ENCODE measurements around the gene TMIGD2.
A peak's percentile ranks its signal among the peaks of the same experiment; 100 is the strongest.
"Not testable (repeated sequence)": the region's sequence is repeated elsewhere in the genome, so short reads cannot be mapped to it uniquely, and the experiment has no call there.

Gene TMIGD2

DNA sequence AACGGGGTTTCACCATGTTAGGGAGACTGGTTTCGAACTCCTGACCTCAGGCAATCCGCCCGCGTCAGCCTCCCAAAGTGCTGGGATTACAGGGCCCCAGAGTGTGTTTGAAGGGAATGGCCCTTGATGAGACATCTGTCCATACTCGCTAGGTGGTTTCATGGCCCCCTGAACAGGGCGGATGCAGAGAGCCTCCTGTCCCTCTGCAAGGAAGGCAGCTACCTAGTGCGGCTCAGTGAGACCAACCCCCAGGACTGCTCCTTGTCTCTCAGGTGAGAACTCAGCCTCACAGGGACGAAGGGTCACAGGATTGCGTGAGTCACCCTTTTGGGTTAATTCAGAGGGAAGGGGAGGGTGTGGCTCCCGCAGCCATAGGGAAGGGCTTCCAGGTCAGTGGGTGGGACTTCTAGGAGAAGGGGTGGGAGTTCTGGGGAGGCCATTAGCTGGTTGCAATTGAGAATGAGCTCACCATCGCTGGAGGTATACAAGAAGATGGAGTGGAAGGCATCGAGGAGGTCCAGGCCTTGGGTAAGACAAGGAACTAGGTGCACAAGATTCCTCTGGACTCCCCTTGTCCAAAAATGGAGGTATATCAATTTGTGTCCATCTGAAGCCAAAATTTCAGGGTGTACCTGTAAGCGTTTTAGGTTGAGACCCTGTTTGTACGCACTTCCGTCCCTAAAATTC is 14.0 kb downstream of the TMIGD2 start:
- CTCF ChIA-PET = interaction anchor here (1.2 kb wide), 1 partner anchor 11 kb away, joined by 3 read pairs; no protein-coding TSS in a partner anchor

DNA sequence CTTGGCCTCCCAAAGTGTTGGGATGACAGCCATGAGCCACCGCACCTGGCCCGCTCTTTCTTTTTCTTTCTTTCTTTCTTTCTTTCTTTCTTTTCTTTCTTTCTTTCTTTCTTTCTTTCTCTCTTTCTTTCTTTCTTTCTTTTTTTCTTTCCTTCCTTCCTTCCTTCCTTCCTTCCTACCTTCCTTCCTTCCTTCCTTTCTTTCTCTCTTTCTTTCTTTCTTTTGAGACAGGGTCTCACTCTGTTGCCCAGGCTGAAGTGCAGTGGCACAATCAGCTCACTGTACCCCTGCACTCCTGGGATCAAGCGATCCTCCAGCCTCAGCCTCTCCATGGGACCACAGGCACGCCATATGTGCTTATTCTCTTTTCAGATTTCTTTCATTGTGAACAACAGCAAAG is 16.0 kb downstream of the TMIGD2 start:
- H3K4me1 ChIP-seq (ENCODE audit: control extremely low read depth in 1 of 4, control insufficient read depth in 4 of 4, insufficient read depth in 4 of 4, low read length in 3 of 4); H3K27ac ChIP-seq (ENCODE audit: insufficient read depth in 1 of 2, low read depth in 1 of 2, low read length in 2 of 2, poor library complexity in 1 of 2, severe bottlenecking in 2 of 2); H3K36me3 ChIP-seq (ENCODE audit: control insufficient read depth in 4 of 4, insufficient read depth in 4 of 4, low read length in 3 of 4); H3K4me3 ChIP-seq (ENCODE audit: control insufficient read depth in 1 of 7, extremely low read depth in 1 of 7, insufficient read depth in 4 of 7, low read depth in 2 of 7, low read length in 6 of 7); DNase-seq; CTCF ChIA-PET; H3K9me3 ChIP-seq (ENCODE audit: control extremely low read depth in 1 of 5, control insufficient read depth in 4 of 5, insufficient read depth in 2 of 5, low read depth in 1 of 5, low read length in 4 of 5); POLR2A ChIA-PET: not testable (repeated sequence)
- H3K27me3 ChIP-seq (replicated peaks in 2 of 5; ENCODE audit: control insufficient read depth in 4 of 5, insufficient read depth in 5 of 5, low read length in 4 of 5) = peaks cover 0 to 26% (median 4%) of the 10 kb centered on the region in 5 experiments
- 98% methylated on average over 4 of the region's 4 CpGs for WGBS (ENCODE audit: insufficient coverage)

More for the DNA sequence above, 14.0 kb downstream of the TMIGD2 start:
- H3K27me3 ChIP-seq (replicated peaks in 2 of 5; ENCODE audit: control insufficient read depth in 4 of 5, insufficient read depth in 5 of 5, low read length in 4 of 5) = peaks cover 0 to 12% (median 4%) of the 10 kb centered on the region in 5 experiments
- no peaks in the 10 kb centered on the region for H3K36me3 ChIP-seq (ENCODE audit: control insufficient read depth in 4 of 4, insufficient read depth in 4 of 4, low read length in 3 of 4)
- DNase-seq = no peak
- no peaks in the 10 kb centered on the region for H3K4me1 ChIP-seq (ENCODE audit: control extremely low read depth in 1 of 4, control insufficient read depth in 4 of 4, insufficient read depth in 4 of 4, low read length in 3 of 4)
- H3K4me3 ChIP-seq (ENCODE audit: control insufficient read depth in 1 of 7, extremely low read depth in 1 of 7, insufficient read depth in 4 of 7, low read depth in 2 of 7, low read length in 6 of 7) = no peak overlapping the region
- H3K27ac ChIP-seq (ENCODE audit: insufficient read depth in 1 of 2, low read depth in 1 of 2, low read length in 2 of 2, poor library complexity in 1 of 2, severe bottlenecking in 2 of 2) = no peak overlapping the region
- 88% methylated on average over 12 of the region's 16 CpGs for WGBS (ENCODE audit: insufficient coverage)
- POLR2A ChIA-PET = interaction anchor here (0.6 kb wide), 1 partner anchor 71 kb away, joined by 3 read pairs; no protein-coding TSS in a partner anchor
- no peaks in the 10 kb centered on the region for H3K9me3 ChIP-seq (ENCODE audit: control extremely low read depth in 1 of 5, control insufficient read depth in 4 of 5, insufficient read depth in 2 of 5, low read depth in 1 of 5, low read length in 4 of 5)

DNA sequence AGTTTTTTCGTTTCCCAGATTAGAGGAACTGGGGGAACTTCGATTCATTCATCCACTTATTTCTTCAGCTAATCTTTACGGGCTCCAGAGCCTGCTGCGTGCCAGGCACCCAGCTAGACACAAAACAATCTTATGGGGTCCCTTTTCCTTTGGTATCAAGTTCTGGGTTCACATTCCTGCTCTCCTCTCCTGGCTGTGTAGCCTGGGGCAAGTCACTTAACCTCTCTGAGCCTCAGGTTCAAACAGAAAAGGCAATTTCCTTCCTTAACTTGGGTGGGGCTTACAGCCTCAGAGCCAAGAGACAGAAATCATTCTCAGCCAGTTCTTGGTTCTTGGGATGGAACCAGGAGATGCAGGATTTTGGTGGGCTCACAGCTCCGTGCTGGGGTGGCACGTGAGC is 17.2 kb downstream of the TMIGD2 start:
- POLR2A ChIA-PET = no interaction called here
- H3K9me3 ChIP-seq (ENCODE audit: control extremely low read depth in 1 of 5, control insufficient read depth in 4 of 5, insufficient read depth in 2 of 5, low read depth in 1 of 5, low read length in 4 of 5) = no peaks in the 10 kb centered on the region
- H3K36me3 ChIP-seq (ENCODE audit: control insufficient read depth in 4 of 4, insufficient read depth in 4 of 4, low read length in 3 of 4) = no peaks in the 10 kb centered on the region
- peaks cover 0 to 3% (median 2%) of the 10 kb centered on the region in 4 experiments for H3K4me1 ChIP-seq (ENCODE audit: control extremely low read depth in 1 of 4, control insufficient read depth in 4 of 4, insufficient read depth in 4 of 4, low read length in 3 of 4)
- 69% methylated on average over 6 of the region's 6 CpGs for WGBS (ENCODE audit: insufficient coverage)
- H3K4me3 ChIP-seq (ENCODE audit: control insufficient read depth in 1 of 7, extremely low read depth in 1 of 7, insufficient read depth in 4 of 7, low read depth in 2 of 7, low read length in 6 of 7) = no peak overlapping the region
- CTCF ChIA-PET = interaction anchor here (1.5 kb wide), 1 partner anchor 11 kb away, joined by 3 read pairs; no protein-coding TSS in a partner anchor
- H3K27me3 ChIP-seq (replicated peaks in 2 of 5; ENCODE audit: control insufficient read depth in 4 of 5, insufficient read depth in 5 of 5, low read length in 4 of 5) = peaks cover 0 to 37% (median 10%) of the 10 kb centered on the region in 5 experiments
- no peak for DNase-seq
- no peak overlapping the region for H3K27ac ChIP-seq (ENCODE audit: insufficient read depth in 1 of 2, low read depth in 1 of 2, low read length in 2 of 2, poor library complexity in 1 of 2, severe bottlenecking in 2 of 2)

DNA sequence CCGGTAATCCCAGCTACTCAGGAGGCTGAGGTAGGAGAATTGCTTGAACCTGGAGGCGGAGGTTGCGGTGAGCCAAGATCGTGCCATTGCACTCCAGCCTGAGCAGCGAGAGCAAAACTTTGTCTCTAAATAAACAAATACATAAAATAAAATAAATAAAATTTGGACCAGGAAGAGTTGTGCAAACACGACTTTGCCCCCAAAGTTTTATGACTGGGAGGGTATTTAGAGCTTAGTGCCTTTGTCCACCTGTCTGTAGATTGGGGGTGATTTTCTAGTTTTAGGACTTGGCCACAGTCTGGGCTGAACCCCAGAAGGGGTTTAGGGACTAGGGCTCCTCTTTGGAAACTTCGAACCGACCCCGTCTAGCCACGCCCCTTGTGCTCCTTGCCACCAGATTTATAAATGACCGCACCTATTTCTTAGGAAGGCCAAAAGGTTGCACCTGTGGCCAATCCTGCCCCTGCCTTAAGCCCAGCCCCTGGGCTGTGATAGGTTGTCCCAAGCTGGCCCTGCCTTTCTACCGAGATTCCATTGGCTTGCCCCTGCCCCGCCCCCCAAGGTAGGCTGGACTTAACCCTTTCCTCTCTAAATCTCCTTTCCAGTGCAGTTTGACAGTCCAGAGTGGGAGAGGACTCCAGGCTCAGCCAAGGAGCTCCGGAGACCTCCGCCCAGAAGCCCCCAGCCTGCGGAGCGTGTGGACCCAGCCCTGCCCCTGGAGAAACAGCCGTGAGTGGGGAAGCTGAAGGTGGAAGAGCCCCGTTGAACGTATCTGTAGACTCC is 17.8 kb downstream of the TMIGD2 start:
- H3K27me3 ChIP-seq (replicated peaks in 2 of 5; ENCODE audit: control insufficient read depth in 4 of 5, insufficient read depth in 5 of 5, low read length in 4 of 5) = peaks cover 0 to 43% (median 10%) of the 10 kb centered on the region in 5 experiments
- H3K4me3 ChIP-seq (ENCODE audit: control insufficient read depth in 1 of 7, extremely low read depth in 1 of 7, insufficient read depth in 4 of 7, low read depth in 2 of 7, low read length in 6 of 7) = no peak overlapping the region
- ChIA-PET CTCF (interaction anchor here (1.0 to 1.5 kb wide), 2 partner anchors 10 to 17 kb away, joined by 3 read pairs; no protein-coding TSS in a partner anchor), POLR2A (no interaction called here)
- peak in 2 of 3 donors; percentile 40 to 49 for DNase-seq
- H3K9me3 ChIP-seq (ENCODE audit: control extremely low read depth in 1 of 5, control insufficient read depth in 4 of 5, insufficient read depth in 2 of 5, low read depth in 1 of 5, low read length in 4 of 5) = no peaks in the 10 kb centered on the region
- peaks cover 0 to 9% (median 8%) of the 10 kb centered on the region in 4 experiments for H3K4me1 ChIP-seq (ENCODE audit: control extremely low read depth in 1 of 4, control insufficient read depth in 4 of 4, insufficient read depth in 4 of 4, low read length in 3 of 4)
- H3K27ac ChIP-seq (ENCODE audit: insufficient read depth in 1 of 2, low read depth in 1 of 2, low read length in 2 of 2, poor library complexity in 1 of 2, severe bottlenecking in 2 of 2) = no peak overlapping the region
- H3K36me3 ChIP-seq (ENCODE audit: control insufficient read depth in 4 of 4, insufficient read depth in 4 of 4, low read length in 3 of 4) = no peaks in the 10 kb centered on the region
- 40% methylated on average over 14 of the region's 20 CpGs for WGBS (ENCODE audit: insufficient coverage)

DNA sequence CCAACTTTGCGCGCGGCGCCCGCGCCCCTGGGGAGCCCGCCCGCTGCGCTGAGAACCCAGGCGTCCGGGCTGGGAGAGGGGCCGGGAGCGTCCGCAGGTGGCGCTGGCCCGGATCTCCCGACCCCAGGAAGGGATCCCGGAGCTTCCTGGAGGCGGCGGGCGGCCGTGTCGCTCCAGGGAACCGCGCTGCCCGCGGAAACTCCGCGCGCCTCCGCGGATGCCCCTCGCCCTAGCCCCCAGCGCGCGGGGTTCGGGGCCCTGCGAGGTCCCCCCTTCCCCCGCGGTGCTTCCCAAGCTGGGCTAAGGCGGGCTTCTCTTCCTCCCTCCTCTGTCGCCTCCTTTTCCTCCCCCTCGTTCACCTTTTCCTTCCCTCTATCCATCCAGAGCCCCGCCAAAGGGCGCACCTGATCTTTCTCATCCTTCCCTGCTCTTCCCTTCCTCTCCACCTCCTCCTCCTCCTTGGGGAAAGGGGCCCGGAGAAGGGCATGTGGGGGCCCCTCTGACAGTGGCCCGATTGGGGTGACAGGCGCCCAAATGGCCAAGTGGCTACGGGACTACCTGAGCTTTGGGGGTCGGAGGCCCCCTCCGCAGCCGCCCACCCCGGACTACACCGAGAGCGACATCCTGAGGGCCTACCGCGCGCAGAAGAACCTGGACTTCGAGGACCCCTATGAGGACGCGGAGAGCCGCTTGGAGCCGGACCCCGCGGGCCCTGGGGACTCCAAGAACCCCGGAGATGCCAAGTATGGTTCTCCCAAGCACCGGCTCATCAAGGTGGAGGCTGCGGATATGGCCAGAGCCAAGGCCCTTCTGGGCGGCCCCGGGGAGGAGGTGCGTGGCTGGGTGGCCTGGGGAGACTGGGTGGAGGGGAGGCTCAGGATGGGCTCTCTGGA is 22.4 kb downstream of the TMIGD2 start:
- Histone ChIP-seq H3K27ac (ENCODE audit: insufficient read depth in 1 of 2, low read depth in 1 of 2, low read length in 2 of 2, poor library complexity in 1 of 2, severe bottlenecking in 2 of 2) (no peak overlapping the region), H3K9me3 (ENCODE audit: control extremely low read depth in 1 of 5, control insufficient read depth in 4 of 5, insufficient read depth in 2 of 5, low read depth in 1 of 5, low read length in 4 of 5) (no peaks in the 10 kb centered on the region), H3K4me1 (ENCODE audit: control extremely low read depth in 1 of 4, control insufficient read depth in 4 of 4, insufficient read depth in 4 of 4, low read length in 3 of 4) (peaks cover 0 to 27% (median 23%) of the 10 kb centered on the region in 4 experiments), H3K4me3 (ENCODE audit: control insufficient read depth in 1 of 7, extremely low read depth in 1 of 7, insufficient read depth in 4 of 7, low read depth in 2 of 7, low read length in 6 of 7) (peak overlapping the region; percentile 13 to 72 (median 47)), H3K27me3 (replicated peaks in 2 of 5; ENCODE audit: control insufficient read depth in 4 of 5, insufficient read depth in 5 of 5, low read length in 4 of 5) (peaks cover 0 to 40% (median 6%) of the 10 kb centered on the region in 5 experiments), H3K36me3 (ENCODE audit: control insufficient read depth in 4 of 4, insufficient read depth in 4 of 4, low read length in 3 of 4) (no peaks in the 10 kb centered on the region)
- 6% methylated on average over 57 of the region's 71 CpGs for WGBS (ENCODE audit: insufficient coverage)
- CTCF ChIA-PET = interaction anchor here (1.0 to 1.6 kb wide), 5 partner anchors 12 to 74 kb away, joined by 3 to 6 read pairs (median 3); partner anchors contain the start of gene MPND
- DNase-seq = no peak
- POLR2A ChIA-PET = interaction anchor here (0.6 kb wide), 1 partner anchor 216 kb away, joined by 5 read pairs; no protein-coding TSS in a partner anchor

DNA sequence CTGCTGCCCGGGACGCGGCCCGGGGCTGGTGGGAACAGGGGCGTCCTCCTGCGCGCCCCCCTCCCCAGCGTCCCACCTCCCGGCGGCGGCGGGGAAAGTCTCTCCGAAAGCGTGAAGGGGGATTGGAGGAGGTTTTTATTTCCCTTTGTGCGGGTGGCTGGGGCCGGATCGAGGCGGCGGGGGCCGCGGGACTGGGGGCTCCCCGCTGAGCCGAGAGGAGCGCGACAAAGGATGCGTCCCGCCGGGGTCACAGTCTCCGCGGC is 23.0 kb downstream of the TMIGD2 start:
- Histone ChIP-seq H3K4me1 (ENCODE audit: control extremely low read depth in 1 of 4, control insufficient read depth in 4 of 4, insufficient read depth in 4 of 4, low read length in 3 of 4) (peaks cover 0 to 27% (median 23%) of the 10 kb centered on the region in 4 experiments), H3K36me3 (ENCODE audit: control insufficient read depth in 4 of 4, insufficient read depth in 4 of 4, low read length in 3 of 4) (no peaks in the 10 kb centered on the region), H3K9me3 (ENCODE audit: control extremely low read depth in 1 of 5, control insufficient read depth in 4 of 5, insufficient read depth in 2 of 5, low read depth in 1 of 5, low read length in 4 of 5) (no peaks in the 10 kb centered on the region), H3K27ac (ENCODE audit: insufficient read depth in 1 of 2, low read depth in 1 of 2, low read length in 2 of 2, poor library complexity in 1 of 2, severe bottlenecking in 2 of 2) (no peak overlapping the region), H3K4me3 (ENCODE audit: control insufficient read depth in 1 of 7, extremely low read depth in 1 of 7, insufficient read depth in 4 of 7, low read depth in 2 of 7, low read length in 6 of 7) (peak overlapping the region; percentile 13 to 72 (median 47)), H3K27me3 (replicated peaks in 2 of 5; ENCODE audit: control insufficient read depth in 4 of 5, insufficient read depth in 5 of 5, low read length in 4 of 5) (peaks cover 0 to 34% (median 6%) of the 10 kb centered on the region in 5 experiments)
- POLR2A ChIA-PET = no interaction called here
- CTCF ChIA-PET = interaction anchor here (1.5 kb wide), 1 partner anchor 75 kb away, joined by 3 read pairs; no protein-coding TSS in a partner anchor
- WGBS (ENCODE audit: insufficient coverage) = under 1% methylated on average over 18 of the region's 30 CpGs
- peak in 1 of 3 donors; percentile 31 for DNase-seq
